Right lobe of liver (tissue), 6 donors: Measurements from ENCODE around the gene COX4I2. TPM values are rescaled to one million over a fixed set of nuclear protein-coding genes. Genes with fewer than 3 reads are reported as not detected.

Experiments
- ATAC-seq, 4 donors: fragments of 200-7000 bp; cut with Tn5 transposase; one replicate each; pipeline ENCODE4 v1.9.1; 2020; ENCODE audit warnings: mild to moderate bottlenecking in 4 of 4, moderate library complexity in 4 of 4
- DNase-seq, 3 donors: peaks; one replicate each; pipeline ENCODE4 v3.0.0-alpha.2; 2020
- H3K27ac ChIP-seq, 3 donors: fragments of 200-600 bp; one replicate each; pipeline ENCODE4 v1.8.0; 2022
- H3K27me3 ChIP-seq, 2 donors: fragments of 200-600 bp; one replicate each; pipeline ENCODE4 v1.8.0; 2022
- H3K36me3 ChIP-seq, 4 donors: fragments of 200-600 bp; sonication (generic) in 1 of 4; one replicate each; pipeline versions ENCODE4 v1.5.1 to v1.8.0; 2017 to 2022; ENCODE audit warnings: control low read depth in 1 of 4
- H3K4me1 ChIP-seq, 4 donors: fragments of 200-600 bp; sonication (generic) in 1 of 4; one replicate each; pipeline versions ENCODE4 v1.5.1 to v1.8.0; 2017 to 2022; ENCODE audit warnings: control low read depth in 1 of 4
- H3K4me3 ChIP-seq, 3 donors: fragments of 200-600 bp; one replicate each; pipeline ENCODE4 v1.8.0; 2022
- H3K9me3 ChIP-seq, 4 donors: fragments of 200-600 bp; sonication (generic) in 1 of 4; one replicate each; pipeline versions ENCODE4 v1.5.1 to v1.8.0; 2017 to 2022; ENCODE audit warnings: control low read depth in 1 of 4
- POLR2A ChIP-seq: fragments of 450-650 bp; IDR thresholded peaks from one replicate; pipeline ENCODE4 v1.6.1; 2017; ENCODE audit warnings: antibody characterized with exemption, mild to moderate bottlenecking
- WGBS: methylation state at CpG from one replicate; pipeline ENCODE4 v1.1.6; 2018; ENCODE audit warnings: low coverage, low lambda C conversion rate; ENCODE audit not compliant: insufficient coverage; ENCODE audit errors: missing lambda C conversion rate; 5-methylcytosine and 5-hydroxymethylcytosine counted together
- intact Hi-C, 2 donors: fragments of 100-400 bp; cut with DNase I; formaldehyde crosslinking; loops; one replicate each; pipeline versions ENCODE4 v1.11.2 to v1.14.1; 2022
- total RNA-seq, 6 experiments: library from RNA; depleted of rRNA in 2 of 6; stranded (reverse); fragments of >200 nt in 2 of 6; fragmentation: NEBNext Ultra II Directional in 3 of 6; extraction: Animal tissue kit (Norgen Biotek cat#: 25700) in 3 of 6; gene quantifications; one replicate each; pipeline versions ENCODE4 v1.1.0 to v1.2.4, GENCODE V29; 2016 to 2023
- TF ChIP-seq, protein P1 (sequence below), 4 donors: fragments of 200-600 bp in 3 of 4; fragments of 450-650 bp in 1 of 4; IDR thresholded peaks; one replicate each; pipeline versions ENCODE4 v1.5.1 to v1.8.0; 2016 to 2022; ENCODE audit warnings: antibody characterized with exemption in 4 of 4, mild to moderate bottlenecking in 2 of 4
- donor health status: DM: no; HTN: yes; CAD: no.
- donor health status: DM: no; HTN: no; CAD: no.
- donor health status: DM: no; HTN: no; CAD: no.
- donor health status: DM: no; HTN: yes; CAD: no.
- donor health status: DM: no; HTN: yes; CAD: no.

The COX4I2 gene
- total RNA-seq, 6 experiments from 2014 or later, result not detected

DNA sequence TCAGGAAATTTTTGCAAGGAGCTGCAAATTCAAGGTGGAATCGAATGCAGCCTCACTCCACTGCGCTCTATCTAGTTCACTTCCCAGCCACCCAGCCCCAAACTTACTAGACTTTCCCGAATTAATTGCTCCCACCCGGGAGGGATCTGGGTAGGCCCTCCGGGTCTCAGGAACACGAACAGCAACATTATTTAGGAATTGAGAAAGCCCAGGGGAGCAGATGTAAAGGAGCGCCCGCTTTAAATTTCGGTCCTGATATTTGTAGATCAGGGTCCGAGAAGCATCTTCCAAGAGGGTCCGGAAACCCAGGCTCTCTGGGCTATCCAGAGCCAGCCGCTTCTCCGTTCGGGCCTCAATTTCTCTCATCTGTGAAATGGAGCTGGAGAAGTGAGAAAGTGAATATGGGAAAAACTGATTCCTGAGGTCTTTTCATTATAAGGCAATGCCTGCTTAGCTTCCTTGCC, 33.1 kb upstream of the COX4I2 start:
- Histone ChIP-seq H3K4me1 (peaks cover 0 to 49% (median 15%) of the 10 kb centered on the region in 4 donors), H3K27ac (peak overlapping the region; percentile 78 to 81 (median 79)), H3K36me3 (no peaks in the 10 kb centered on the region), H3K4me3 (peak overlapping the region; percentile 76 to 96 (median 82)), H3K9me3 (no peaks in the 10 kb centered on the region), H3K27me3 (no peaks in the 10 kb centered on the region)
- DNase-seq, result no peak
- WGBS, result 0% methylated on average over 9 of the region's 14 CpGs
- intact Hi-C loops, result no loop called here
- no peak for TF ChIP-seq POLR2A
- TF ChIP-seq, protein P1, sequence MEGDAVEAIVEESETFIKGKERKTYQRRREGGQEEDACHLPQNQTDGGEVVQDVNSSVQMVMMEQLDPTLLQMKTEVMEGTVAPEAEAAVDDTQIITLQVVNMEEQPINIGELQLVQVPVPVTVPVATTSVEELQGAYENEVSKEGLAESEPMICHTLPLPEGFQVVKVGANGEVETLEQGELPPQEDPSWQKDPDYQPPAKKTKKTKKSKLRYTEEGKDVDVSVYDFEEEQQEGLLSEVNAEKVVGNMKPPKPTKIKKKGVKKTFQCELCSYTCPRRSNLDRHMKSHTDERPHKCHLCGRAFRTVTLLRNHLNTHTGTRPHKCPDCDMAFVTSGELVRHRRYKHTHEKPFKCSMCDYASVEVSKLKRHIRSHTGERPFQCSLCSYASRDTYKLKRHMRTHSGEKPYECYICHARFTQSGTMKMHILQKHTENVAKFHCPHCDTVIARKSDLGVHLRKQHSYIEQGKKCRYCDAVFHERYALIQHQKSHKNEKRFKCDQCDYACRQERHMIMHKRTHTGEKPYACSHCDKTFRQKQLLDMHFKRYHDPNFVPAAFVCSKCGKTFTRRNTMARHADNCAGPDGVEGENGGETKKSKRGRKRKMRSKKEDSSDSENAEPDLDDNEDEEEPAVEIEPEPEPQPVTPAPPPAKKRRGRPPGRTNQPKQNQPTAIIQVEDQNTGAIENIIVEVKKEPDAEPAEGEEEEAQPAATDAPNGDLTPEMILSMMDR (IDR thresholded peaks at IDR 0.05), result no peak
- ATAC-seq, result peak in 1 of 4 donors; percentile 0

DNA sequence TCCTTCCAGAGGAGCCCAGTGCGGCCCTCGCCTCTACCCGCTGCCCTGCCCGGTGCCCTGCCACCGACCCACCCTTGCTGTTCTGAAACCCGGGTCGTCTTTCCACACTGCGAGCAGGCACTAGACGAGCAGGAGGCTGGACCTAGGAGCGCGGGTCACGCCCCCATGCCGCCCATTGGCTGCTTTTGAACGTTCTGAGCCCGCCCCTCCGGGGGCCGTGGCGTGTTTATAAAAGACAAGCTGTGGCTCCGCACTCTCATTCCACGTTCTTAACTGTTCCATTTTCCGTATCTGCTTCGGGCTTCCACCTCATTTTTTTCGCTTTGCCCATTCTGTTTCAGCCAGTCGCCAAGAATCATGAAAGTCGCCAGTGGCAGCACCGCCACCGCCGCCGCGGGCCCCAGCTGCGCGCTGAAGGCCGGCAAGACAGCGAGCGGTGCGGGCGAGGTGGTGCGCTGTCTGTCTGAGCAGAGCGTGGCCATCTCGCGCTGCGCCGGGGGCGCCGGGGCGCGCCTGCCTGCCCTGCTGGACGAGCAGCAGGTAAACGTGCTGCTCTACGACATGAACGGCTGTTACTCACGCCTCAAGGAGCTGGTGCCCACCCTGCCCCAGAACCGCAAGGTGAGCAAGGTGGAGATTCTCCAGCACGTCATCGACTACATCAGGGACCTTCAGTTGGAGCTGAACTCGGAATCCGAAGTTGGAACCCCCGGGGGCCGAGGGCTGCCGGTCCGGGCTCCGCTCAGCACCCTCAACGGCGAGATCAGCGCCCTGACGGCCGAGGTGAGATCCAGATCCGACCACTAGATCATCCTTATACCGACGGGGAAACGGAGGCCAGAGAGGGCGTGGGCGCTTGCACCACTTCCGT, 32.4 kb upstream of the COX4I2 start, which contains the start of gene ID1:
TSS of gene ID1 (plus strand) at position 259 of the 871 bp plus-strand sequence. CDS start at position 358, 99 bp downstream.
- intact Hi-C loops, result no loop called here

DNA sequence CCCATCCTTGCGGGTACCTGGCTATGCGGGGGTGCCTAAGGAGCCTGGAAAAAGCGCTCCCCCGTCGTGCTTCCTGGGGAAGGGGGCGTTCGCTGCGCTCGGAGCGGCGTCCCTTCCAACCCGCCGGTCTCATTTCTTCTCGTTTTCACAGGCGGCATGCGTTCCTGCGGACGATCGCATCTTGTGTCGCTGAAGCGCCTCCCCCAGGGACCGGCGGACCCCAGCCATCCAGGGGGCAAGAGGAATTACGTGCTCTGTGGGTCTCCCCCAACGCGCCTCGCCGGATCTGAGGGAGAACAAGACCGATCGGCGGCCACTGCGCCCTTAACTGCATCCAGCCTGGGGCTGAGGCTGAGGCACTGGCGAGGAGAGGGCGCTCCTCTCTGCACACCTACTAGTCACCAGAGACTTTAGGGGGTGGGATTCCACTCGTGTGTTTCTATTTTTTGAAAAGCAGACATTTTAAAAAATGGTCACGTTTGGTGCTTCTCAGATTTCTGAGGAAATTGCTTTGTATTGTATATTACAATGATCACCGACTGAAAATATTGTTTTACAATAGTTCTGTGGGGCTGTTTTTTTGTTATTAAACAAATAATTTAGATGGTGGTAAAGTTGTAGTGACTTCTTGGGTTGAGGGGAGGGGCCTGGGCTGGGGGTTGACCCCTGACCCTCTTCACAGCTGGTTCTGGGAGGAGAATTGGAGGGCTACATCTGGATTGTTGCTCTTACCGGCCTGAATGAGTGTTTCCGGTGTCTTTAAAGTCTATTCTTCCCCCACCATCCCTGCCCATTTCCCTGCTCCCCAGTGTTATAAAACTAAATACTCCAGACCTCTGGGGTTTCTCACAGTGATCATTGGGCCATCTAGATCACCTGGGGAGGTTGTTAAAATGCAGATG, 31.6 kb upstream of the COX4I2 start:
- Histone ChIP-seq H3K27ac (peak overlapping the region; percentile 59 to 81 (median 79)), H3K4me1 (peaks cover 0 to 63% (median 19%) of the 10 kb centered on the region in 4 donors)
- no peak for TF ChIP-seq POLR2A
- TF ChIP-seq, protein P1 (IDR thresholded peaks at IDR 0.05), result no peak

More for the DNA sequence above, 32.4 kb upstream of the COX4I2 start, which contains the start of gene ID1:
- WGBS, result 0% methylated on average over 33 of the region's 74 CpGs
- TF ChIP-seq, protein P1 (IDR thresholded peaks at IDR 0.05), result no peak
- TF ChIP-seq POLR2A, result peak; percentile 99
- no peaks in the 10 kb centered on the region for H3K9me3 ChIP-seq
- H3K4me3 ChIP-seq, result peak within 1 kb of the TSS; percentile 76 to 96 (median 82)
- H3K27me3 ChIP-seq, result no peaks in the 10 kb centered on the region
- H3K27ac ChIP-seq, result peak within 1 kb of the TSS; percentile 78 to 81 (median 79)
- DNase-seq (peak; percentile 97 to 98 (median 97)), ATAC-seq (peak; percentile 77 to 87 (median 82))
- no peaks in the 10 kb centered on the region for H3K36me3 ChIP-seq
- peaks cover 0 to 56% (median 17%) of the 10 kb centered on the region in 4 donors for H3K4me1 ChIP-seq

More for the DNA sequence above, 31.6 kb upstream of the COX4I2 start:
- Histone ChIP-seq H3K4me3 (peak overlapping the region; percentile 76 to 96 (median 82)), H3K9me3 (no peaks in the 10 kb centered on the region), H3K36me3 (no peaks in the 10 kb centered on the region), H3K27me3 (no peaks in the 10 kb centered on the region)
- ATAC-seq (no peak), DNase-seq (peak in 2 of 3 donors; percentile 47 to 64)
- 4% methylated on average over 9 of the region's 39 CpGs for WGBS
- intact Hi-C loops, result no loop called here
